Activated naive CD8-positive, alpha-beta T cell (primary cell): ENCODE results near the gene IGSF10.
"Not testable (repeated sequence)": the region's sequence is repeated elsewhere in the genome, so short reads cannot be mapped to it uniquely, and the experiment has no call there.

Source experiments
- H3K27ac Mint-ChIP-seq: one replicate; pipeline ENCODE4 v1.8.0; 2021; ENCODE audit warnings: mixed read lengths
- H3K27me3 Mint-ChIP-seq: one replicate; pipeline ENCODE4 v1.8.0; 2021; ENCODE audit warnings: mixed read lengths
- H3K36me3 Mint-ChIP-seq: one replicate; pipeline ENCODE4 v1.8.0; 2021; ENCODE audit warnings: mixed read lengths
- H3K4me1 Mint-ChIP-seq: one replicate; pipeline ENCODE4 v1.8.0; 2021; ENCODE audit warnings: low read depth, mixed read lengths
- H3K4me3 Mint-ChIP-seq: one replicate; pipeline ENCODE4 v1.8.0; 2021; ENCODE audit warnings: mild to moderate bottlenecking, mixed read lengths
- H3K9me3 Mint-ChIP-seq: one replicate; pipeline ENCODE4 v1.8.0; 2021; ENCODE audit warnings: low read depth, mixed read lengths

Gene IGSF10, protein sequence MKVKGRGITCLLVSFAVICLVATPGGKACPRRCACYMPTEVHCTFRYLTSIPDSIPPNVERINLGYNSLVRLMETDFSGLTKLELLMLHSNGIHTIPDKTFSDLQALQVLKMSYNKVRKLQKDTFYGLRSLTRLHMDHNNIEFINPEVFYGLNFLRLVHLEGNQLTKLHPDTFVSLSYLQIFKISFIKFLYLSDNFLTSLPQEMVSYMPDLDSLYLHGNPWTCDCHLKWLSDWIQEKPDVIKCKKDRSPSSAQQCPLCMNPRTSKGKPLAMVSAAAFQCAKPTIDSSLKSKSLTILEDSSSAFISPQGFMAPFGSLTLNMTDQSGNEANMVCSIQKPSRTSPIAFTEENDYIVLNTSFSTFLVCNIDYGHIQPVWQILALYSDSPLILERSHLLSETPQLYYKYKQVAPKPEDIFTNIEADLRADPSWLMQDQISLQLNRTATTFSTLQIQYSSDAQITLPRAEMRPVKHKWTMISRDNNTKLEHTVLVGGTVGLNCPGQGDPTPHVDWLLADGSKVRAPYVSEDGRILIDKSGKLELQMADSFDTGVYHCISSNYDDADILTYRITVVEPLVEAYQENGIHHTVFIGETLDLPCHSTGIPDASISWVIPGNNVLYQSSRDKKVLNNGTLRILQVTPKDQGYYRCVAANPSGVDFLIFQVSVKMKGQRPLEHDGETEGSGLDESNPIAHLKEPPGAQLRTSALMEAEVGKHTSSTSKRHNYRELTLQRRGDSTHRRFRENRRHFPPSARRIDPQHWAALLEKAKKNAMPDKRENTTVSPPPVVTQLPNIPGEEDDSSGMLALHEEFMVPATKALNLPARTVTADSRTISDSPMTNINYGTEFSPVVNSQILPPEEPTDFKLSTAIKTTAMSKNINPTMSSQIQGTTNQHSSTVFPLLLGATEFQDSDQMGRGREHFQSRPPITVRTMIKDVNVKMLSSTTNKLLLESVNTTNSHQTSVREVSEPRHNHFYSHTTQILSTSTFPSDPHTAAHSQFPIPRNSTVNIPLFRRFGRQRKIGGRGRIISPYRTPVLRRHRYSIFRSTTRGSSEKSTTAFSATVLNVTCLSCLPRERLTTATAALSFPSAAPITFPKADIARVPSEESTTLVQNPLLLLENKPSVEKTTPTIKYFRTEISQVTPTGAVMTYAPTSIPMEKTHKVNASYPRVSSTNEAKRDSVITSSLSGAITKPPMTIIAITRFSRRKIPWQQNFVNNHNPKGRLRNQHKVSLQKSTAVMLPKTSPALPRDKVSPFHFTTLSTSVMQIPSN (N-terminal part only)

GRCh38 chr3:151460774-151461450, at the start of gene IGSF10:
IGSF10 (minus strand) TSS chr3:151461061; CDS start chr3:151458709, 2,352 bp downstream.
- Mint-ChIP-seq H3K27ac (no peak within 1 kb of the TSS), H3K36me3 (no peaks in the 10 kb centered on the region), H3K9me3 (no peaks in the 10 kb centered on the region), H3K27me3 (peaks cover 13% of the 10 kb centered on the region), H3K4me1 (peaks cover 2% of the 10 kb centered on the region), H3K4me3 (peak within 1 kb of the TSS; percentile 68)

DNA sequence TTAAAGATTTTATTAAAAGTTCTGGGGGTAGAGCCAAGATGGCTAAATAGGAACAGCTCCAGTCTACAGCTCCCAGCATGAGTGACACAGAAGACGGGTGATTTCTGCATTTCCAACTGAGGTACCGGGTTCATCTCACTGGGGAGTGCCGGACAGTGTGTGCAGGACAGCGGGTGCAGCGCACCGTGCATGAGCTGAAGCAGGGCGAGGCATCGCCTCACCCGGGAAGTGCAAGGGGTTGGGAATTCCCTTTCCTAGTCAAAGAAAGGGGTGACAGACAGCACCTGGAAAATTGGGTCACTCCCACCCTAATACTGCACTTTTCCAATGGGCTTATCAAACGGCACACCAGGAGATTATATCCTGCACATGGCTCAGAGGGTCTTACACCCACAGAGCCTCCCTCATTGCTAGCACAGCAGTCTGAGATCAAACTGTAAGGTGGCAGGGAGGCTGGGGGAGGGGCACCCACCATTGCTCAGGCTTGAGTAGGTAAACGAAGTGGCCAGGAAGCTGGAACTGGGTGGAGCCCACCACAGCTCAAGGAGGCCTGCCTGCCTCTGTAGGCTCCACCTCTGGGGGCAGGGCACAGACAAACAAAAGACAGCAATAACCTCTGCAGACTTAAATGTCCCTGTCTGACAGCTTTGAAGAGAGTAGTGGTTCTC, 48.7 kb upstream of the IGSF10 start:
- H3K27me3 Mint-ChIP-seq, H3K9me3 Mint-ChIP-seq, H3K27ac Mint-ChIP-seq, H3K4me1 Mint-ChIP-seq, H3K36me3 Mint-ChIP-seq, H3K4me3 Mint-ChIP-seq: not testable (repeated sequence)

- Mint-ChIP-seq H3K4me1 (no peaks in the 10 kb centered on the region), H3K9me3 (no peaks in the 10 kb centered on the region), H3K36me3 (no peaks in the 10 kb centered on the region), H3K27me3 (peaks cover 1% of the 10 kb centered on the region), H3K4me3 (no peak overlapping the region), H3K27ac (no peak overlapping the region)
Observed at GRCh38 chr3:151504606-151505005, 43.7 kb upstream of the IGSF10 start.

- Mint-ChIP-seq H3K27me3 (peaks cover 1% of the 10 kb centered on the region), H3K4me1 (no peaks in the 10 kb centered on the region), H3K27ac (no peak overlapping the region), H3K4me3 (no peak overlapping the region), H3K36me3 (no peaks in the 10 kb centered on the region), H3K9me3 (no peaks in the 10 kb centered on the region)
Observed at GRCh38 chr3:151503074-151503473, 42.2 kb upstream of the IGSF10 start.

- Mint-ChIP-seq H3K4me1 (no peaks in the 10 kb centered on the region), H3K27me3 (peaks cover 1% of the 10 kb centered on the region), H3K27ac (no peak overlapping the region), H3K36me3 (no peaks in the 10 kb centered on the region), H3K4me3 (no peak overlapping the region), H3K9me3 (no peaks in the 10 kb centered on the region)
Observed at GRCh38 chr3:151501923-151502632, 41.2 kb upstream of the IGSF10 start.

DNA sequence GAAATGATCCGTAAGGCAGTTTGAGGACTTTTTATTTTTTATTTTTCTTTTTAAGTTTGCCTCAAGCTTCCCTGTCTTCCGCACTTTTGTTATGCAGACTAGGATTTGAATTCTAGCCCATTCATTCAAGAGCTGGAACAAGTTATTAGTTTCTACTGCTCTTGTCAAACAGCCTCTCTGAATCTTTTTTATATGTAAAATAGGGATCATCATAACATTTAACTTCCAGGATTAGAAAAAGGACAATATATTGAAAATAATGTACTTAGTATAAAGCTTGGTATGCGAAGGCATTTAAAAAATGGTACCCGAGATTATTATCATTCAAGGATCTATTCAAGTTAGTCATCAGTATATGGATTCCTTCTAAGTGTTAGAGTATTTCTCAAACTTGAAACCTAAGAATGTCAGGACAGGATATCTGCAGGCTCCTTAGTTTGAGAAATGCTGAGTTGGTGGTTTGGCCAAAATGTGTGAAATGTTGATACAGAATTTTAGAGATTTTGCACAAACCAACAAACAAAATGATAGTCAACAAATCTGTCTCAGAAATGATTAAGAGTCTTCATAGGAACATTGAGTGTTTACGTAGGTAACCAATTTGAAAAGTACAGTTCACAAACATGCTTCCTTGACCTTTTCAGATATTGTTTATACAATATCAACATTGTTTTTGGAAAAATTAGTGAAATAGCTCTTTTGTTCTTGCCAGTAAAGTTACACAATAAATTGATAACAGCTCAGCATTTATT, 40.5 kb upstream of the IGSF10 start:
- Mint-ChIP-seq H3K27ac (no peak overlapping the region), H3K27me3 (peaks cover 1% of the 10 kb centered on the region), H3K4me1 (no peaks in the 10 kb centered on the region), H3K9me3 (no peaks in the 10 kb centered on the region), H3K4me3 (no peak overlapping the region), H3K36me3 (no peaks in the 10 kb centered on the region)

DNA sequence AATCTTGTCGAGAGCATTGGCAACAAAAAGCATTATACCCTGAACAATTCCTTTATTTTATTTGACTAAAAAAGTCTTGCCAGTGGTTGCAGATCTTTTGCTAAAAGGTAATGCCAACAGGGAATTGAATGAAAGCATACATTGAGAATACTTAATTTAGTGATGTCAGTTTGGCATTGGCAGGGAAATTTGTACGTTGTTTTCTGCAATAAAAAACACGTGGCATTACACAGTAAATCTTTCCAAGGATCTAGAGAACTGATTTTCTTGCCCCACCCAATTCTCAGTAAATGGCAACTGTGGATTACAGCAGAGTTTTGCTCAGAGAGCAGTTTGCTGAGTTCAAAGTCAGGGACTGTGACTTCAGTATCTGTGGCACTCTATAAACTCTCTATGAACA, 38.3 kb upstream of the IGSF10 start:
- peaks cover 3% of the 10 kb centered on the region for H3K27me3 Mint-ChIP-seq
- no peaks in the 10 kb centered on the region for H3K9me3 Mint-ChIP-seq
- H3K4me3 Mint-ChIP-seq = no peak overlapping the region
- H3K27ac Mint-ChIP-seq = no peak overlapping the region
- H3K4me1 Mint-ChIP-seq = no peaks in the 10 kb centered on the region
- H3K36me3 Mint-ChIP-seq = no peaks in the 10 kb centered on the region

- H3K36me3 Mint-ChIP-seq = no peaks in the 10 kb centered on the region
- peaks cover 5% of the 10 kb centered on the region for H3K9me3 Mint-ChIP-seq
- peaks cover 2% of the 10 kb centered on the region for H3K27me3 Mint-ChIP-seq
- no peak overlapping the region for H3K4me3 Mint-ChIP-seq
- no peak overlapping the region for H3K27ac Mint-ChIP-seq
- H3K4me1 Mint-ChIP-seq = no peaks in the 10 kb centered on the region
Observed at GRCh38 chr3:151491525-151491924, 30.7 kb upstream of the IGSF10 start.

DNA sequence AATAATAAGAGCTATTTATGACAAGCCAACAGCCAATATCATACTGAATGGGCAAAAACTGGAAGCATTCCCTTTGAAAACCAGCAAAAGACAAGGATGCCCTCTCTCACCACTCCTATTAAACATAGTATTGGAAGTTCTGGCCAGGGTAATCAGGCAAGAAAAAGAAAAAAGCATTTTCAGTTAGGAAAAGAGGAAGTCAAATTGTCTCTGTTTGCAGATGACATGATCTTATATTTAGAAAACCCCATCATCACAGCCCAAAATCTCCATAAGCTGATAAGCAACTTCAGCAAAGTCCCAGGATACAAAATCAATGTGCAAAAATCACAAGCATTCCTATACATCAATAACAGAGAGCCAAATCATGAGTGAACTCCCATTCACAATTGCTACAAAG, 27.0 kb upstream of the IGSF10 start:
- H3K36me3 Mint-ChIP-seq, H3K27me3 Mint-ChIP-seq, H3K4me3 Mint-ChIP-seq, H3K4me1 Mint-ChIP-seq, H3K27ac Mint-ChIP-seq: not testable (repeated sequence)
- H3K9me3 Mint-ChIP-seq = peaks cover 11% of the 10 kb centered on the region

DNA sequence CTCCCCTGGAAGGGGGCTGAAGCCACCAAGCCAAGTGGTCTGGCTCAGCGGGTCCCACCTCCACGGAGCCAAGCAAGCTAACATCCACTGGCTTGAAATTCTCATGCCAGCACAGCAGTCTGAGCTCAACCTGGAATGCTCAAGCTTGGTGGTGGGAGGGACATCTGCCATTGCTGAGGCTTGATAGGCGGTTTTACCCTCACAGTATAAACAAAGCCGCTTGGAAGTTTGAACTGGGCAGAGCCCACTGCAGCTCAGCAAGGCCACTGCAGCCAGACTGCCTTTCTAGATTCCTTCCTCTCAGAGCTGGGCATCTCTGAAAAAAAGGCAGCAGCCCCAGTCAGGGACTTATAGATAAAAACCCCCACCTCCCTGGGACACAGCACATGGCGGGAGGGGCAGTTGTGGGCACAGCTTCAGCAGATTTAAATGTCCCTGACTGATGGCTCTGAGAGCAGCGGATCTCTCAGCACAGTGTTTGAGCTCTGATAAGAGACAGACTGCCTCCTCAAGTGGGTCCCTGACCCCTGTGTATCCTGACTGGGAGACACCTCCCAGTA, 23.2 kb upstream of the IGSF10 start:
- Mint-ChIP-seq H3K27me3 (peaks cover 8% of the 10 kb centered on the region), H3K9me3 (peaks cover 18% of the 10 kb centered on the region), H3K4me1 (no peaks in the 10 kb centered on the region), H3K27ac (no peak overlapping the region), H3K36me3 (no peaks in the 10 kb centered on the region), H3K4me3 (no peak overlapping the region)

- Mint-ChIP-seq H3K27me3 (peaks cover 8% of the 10 kb centered on the region), H3K9me3 (peaks cover 18% of the 10 kb centered on the region), H3K27ac (no peak overlapping the region), H3K4me3 (no peak overlapping the region), H3K4me1 (no peaks in the 10 kb centered on the region), H3K36me3 (no peaks in the 10 kb centered on the region)
Observed at GRCh38 chr3:151483488-151483887, 22.6 kb upstream of the IGSF10 start.

DNA sequence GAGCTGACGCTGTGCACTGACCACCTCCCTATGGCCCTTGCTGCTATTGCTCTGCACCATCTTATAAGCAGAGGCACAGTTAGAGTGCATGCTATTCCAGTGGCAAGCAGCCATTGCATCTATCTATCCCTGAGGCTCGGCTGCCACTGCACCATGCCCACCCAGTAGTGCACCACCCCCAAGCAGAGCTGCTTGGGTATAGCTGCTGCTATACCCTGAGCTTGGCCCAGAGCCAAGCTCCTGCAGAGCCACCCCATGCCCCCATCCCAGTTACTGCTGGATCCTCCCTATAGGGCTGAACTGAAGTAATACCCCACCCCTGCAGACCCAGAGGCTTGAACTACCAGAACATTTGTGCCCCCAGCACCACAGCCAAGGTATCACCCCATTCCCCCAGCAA, 19.6 kb upstream of the IGSF10 start:
- no peak overlapping the region for H3K27ac Mint-ChIP-seq
- H3K9me3 Mint-ChIP-seq = peaks cover 18% of the 10 kb centered on the region
- no peaks in the 10 kb centered on the region for H3K4me1 Mint-ChIP-seq
- no peaks in the 10 kb centered on the region for H3K36me3 Mint-ChIP-seq
- H3K27me3 Mint-ChIP-seq = peaks cover 10% of the 10 kb centered on the region
- H3K4me3 Mint-ChIP-seq = no peak overlapping the region

- H3K36me3 Mint-ChIP-seq = no peaks in the 10 kb centered on the region
- H3K27ac Mint-ChIP-seq = no peak overlapping the region
- H3K27me3 Mint-ChIP-seq = peaks cover 8% of the 10 kb centered on the region
- H3K4me1 Mint-ChIP-seq = no peaks in the 10 kb centered on the region
- H3K9me3 Mint-ChIP-seq = peaks cover 18% of the 10 kb centered on the region
- H3K4me3 Mint-ChIP-seq = no peak overlapping the region
Observed at GRCh38 chr3:151479452-151479851, 18.6 kb upstream of the IGSF10 start.
